HFF-Myc (cell line): ENCODE measurements around the gene BNIP3.

Experiments
- DNase-seq: peaks from one replicate; pipeline ENCODE4 v3.0.0-alpha.2; 2011; ENCODE audit warnings: low read depth; ENCODE audit errors: extremely low read depth
- H3K4me3 ChIP-seq: replicated peaks from 2 replicates; pipeline ENCODE4 v1.5.1; 2011; ENCODE audit warnings: low read depth, mild to moderate bottlenecking, control low read depth, low read length
- TF ChIP-seq, protein P1 (sequence below): IDR thresholded peaks from 2 replicates; pipeline ENCODE4 v1.5.1; 2012; ENCODE audit warnings: mild to moderate bottlenecking, low read depth, low read length, control low read depth; ENCODE audit errors: missing control alignments

The BNIP3 gene, protein sequence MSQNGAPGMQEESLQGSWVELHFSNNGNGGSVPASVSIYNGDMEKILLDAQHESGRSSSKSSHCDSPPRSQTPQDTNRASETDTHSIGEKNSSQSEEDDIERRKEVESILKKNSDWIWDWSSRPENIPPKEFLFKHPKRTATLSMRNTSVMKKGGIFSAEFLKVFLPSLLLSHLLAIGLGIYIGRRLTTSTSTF

DNA sequence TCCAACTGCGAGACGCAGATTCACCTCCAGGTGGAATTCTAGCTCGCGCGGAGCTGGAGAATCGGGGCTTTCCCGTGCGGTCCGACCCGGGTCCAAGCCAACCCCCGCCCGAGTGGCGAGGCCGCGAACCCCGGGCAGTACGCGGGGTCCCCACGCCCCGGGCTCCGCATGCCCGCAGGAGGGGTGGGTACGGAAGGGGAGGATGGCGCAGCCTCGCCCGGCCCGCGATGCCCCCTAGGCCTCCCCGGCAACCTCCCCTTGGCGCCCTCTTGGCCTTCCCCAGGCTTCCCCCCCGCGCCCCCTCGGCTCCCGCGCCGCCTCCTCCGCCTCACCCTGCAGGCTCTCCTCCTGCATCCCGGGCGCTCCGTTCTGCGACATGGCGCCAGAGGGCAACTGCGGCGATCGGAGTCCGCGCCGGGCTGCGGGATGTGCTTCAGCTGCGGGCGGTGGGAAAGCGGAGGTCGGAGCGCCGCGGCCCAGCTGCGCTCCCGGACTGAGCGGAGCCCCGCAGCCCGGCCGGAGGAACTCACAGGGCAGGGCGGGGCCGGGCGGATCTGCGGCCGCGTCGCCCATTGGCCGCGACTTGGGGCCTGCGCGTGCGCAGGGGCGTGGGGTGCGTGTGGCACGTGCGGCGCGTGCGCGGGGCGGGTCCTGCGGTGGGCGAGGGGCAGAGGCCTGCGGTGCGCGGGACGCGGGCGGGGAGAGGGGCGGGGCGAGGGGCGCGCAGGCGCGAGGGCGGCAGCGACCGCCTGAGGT lies at the start of gene BNIP3:
TSS of gene BNIP3 (minus strand) at position 495 of the 756 bp plus-strand sequence. CDS start at position 378, 117 bp downstream.
- peak within 1 kb of the TSS; percentile 76 for H3K4me3 ChIP-seq
- TF ChIP-seq, protein P1, sequence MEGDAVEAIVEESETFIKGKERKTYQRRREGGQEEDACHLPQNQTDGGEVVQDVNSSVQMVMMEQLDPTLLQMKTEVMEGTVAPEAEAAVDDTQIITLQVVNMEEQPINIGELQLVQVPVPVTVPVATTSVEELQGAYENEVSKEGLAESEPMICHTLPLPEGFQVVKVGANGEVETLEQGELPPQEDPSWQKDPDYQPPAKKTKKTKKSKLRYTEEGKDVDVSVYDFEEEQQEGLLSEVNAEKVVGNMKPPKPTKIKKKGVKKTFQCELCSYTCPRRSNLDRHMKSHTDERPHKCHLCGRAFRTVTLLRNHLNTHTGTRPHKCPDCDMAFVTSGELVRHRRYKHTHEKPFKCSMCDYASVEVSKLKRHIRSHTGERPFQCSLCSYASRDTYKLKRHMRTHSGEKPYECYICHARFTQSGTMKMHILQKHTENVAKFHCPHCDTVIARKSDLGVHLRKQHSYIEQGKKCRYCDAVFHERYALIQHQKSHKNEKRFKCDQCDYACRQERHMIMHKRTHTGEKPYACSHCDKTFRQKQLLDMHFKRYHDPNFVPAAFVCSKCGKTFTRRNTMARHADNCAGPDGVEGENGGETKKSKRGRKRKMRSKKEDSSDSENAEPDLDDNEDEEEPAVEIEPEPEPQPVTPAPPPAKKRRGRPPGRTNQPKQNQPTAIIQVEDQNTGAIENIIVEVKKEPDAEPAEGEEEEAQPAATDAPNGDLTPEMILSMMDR, result no peak

DNA sequence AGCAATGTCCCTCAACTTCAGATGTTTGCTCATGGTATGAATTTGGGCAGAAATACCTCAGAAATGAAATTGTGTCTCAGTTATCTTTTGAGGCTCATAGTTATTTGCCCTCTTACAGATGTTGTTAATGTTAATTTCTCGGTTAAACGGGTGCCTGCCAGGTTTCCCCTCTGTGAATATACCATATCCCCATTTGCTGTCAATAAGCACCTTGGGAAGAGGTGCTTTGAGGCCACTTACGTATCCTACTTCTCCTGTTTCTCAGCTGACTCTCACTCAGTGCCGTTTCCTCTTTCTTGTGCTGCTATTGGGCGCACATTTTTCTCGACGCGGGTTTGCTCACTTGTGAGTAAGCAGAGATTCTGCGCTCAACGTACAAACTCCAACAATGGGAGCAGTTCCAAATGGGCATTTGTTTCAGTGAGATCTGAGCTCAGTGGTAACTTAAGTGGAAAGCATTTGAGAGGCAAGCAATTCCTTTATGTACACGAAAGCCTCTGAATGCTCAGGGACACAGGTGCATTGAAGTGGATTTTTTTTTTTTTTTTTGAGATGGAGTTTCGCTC lies 49.3 kb upstream of the BNIP3 start:
- TF ChIP-seq, protein P1, result no peak
- H3K4me3 ChIP-seq, result no peak overlapping the region
- no peak for DNase-seq

More for the DNA sequence above, at the start of gene BNIP3:
- DNase-seq, result peak; percentile 39

DNA sequence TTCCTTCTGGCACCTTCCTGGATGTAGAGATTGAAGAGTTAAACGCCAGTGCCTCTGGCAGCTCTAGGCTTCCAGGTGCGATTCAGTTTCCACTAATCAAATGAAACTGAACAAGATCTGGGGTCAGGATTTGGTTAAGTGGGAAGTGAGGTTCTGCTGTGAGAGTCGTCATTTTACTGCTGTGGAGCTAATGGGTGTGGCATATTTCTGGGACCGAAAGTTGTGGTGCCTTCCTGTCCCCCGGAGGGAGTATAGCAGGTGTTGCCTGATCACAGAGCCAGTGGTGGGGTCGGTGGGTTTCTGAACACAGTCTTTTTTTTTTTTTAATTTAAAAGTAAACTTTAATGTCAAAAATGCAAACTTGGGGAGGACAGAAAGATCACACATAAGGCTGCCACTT lies 47.0 kb upstream of the BNIP3 start:
- H3K4me3 ChIP-seq, result no peak overlapping the region
- DNase-seq, result no peak
- TF ChIP-seq, protein P1, result no peak

DNA sequence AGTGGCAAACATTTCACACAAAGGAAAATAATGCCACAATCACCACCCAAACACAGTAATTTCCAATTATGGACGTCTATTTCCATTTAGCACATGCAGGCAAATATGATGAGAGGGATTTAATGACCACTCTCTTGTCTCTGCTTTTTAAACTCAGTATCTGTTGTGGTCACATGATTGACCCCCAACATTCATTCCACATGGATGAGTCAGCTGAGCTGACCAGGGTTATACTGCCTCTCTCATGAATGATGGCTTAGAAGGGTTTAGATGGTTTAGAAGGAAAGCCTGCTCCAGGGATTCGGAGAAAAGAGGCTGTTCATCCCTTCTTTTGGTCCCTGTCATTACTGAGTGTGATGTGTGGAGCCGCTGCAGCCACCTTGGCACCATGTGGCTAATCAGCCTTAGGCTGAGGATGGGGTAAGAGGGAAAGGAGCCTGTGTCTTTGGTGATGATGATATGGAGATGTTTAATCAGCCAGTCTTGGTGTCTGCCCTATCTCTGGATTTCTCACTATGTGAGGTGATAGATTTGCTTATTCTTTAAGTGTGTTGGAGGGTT lies 45.8 kb upstream of the BNIP3 start:
- TF ChIP-seq, protein P1, result no peak
- no peak for DNase-seq
- H3K4me3 ChIP-seq, result no peak overlapping the region

DNA sequence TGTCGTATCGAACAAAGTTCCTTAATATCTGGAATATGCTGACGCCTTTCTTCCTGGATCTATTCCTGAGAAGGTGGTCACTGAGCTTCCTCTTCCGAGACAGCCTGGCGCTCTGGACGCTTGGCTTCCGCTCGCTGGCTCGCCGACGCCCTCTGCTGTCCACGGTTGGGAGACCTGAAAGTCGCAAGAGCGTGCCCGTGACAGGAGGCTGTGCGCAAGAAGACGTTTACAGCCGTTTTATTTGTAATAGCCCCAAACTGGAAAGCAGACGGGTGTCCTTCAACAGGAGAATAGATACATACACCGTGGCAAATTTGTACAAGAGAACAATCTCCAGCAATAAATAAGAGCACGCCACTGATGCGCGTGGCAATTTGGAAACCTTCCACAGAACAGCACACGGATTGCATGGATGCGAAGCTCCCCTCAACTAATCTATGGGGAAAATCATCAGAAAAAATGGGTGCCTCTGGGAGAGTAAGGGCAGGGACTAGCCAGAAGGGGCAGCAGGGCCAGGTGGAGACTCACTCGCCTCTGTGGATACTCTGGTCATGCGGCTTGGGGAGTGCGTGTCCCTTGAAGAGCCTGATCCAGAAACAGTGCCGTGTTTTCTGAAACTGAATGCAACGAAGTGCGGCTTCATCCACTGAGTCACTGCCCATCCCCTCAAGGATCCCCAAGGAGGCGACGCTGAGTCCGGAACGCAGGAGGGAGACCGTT lies 41.5 kb upstream of the BNIP3 start:
- TF ChIP-seq, protein P1, result peak; percentile 87
- H3K4me3 ChIP-seq, result no peak overlapping the region
- DNase-seq, result peak; percentile 24

DNA sequence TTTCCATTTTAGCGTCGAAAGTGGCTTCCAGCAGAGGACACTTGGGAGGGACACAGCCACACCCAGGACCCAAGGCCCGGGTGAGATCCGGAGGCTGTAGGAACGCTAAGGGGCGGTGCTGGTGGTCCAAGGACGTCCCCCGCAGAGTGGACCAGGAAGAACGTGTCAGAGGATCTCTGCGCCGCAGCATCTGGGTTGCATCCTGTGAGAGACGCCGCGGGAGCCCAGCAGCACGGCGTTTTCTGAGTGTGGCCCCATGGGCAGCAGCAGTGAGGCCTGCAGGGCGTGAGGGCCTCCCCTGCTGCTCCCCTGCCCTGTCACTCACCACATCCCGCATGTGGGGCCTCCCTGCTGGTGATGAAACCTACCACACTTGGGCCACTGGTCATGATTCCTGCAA lies 40.5 kb upstream of the BNIP3 start:
- H3K4me3 ChIP-seq, result no peak overlapping the region
- TF ChIP-seq, protein P1, result no peak
- no peak for DNase-seq
